Nephron (organoid): ENCODE measurements around the gene NKX6-2.
"Not testable (repeated sequence)": the region's sequence is repeated elsewhere in the genome, so short reads cannot be mapped to it uniquely, and the experiment has no call there.

ENCODE experiments used
- H3K27ac Mint-ChIP-seq, 3 experiments: 2 replicates each; pipeline ENCODE4 v1.8.0; 2020; ENCODE audit warnings: mixed read lengths in 3 of 3, mild to moderate bottlenecking in 2 of 3, moderate library complexity in 1 of 3
- H3K27me3 Mint-ChIP-seq: 2 replicates; pipeline ENCODE4 v1.8.0; 2021; ENCODE audit warnings: low read depth, mild to moderate bottlenecking, moderate library complexity, mixed read lengths
- H3K36me3 Mint-ChIP-seq: 2 replicates; pipeline ENCODE4 v1.8.0; 2020; ENCODE audit warnings: low read depth, mixed read lengths
- H3K4me1 Mint-ChIP-seq: 2 replicates; pipeline ENCODE4 v1.8.0; 2020; ENCODE audit warnings: mixed read lengths
- H3K4me3 Mint-ChIP-seq, 3 experiments: 2 replicates each; pipeline ENCODE4 v1.8.0; 2020; ENCODE audit warnings: mild to moderate bottlenecking in 3 of 3, mixed read lengths in 3 of 3, moderate library complexity in 2 of 3
- H3K9me3 Mint-ChIP-seq: 2 replicates; pipeline ENCODE4 v1.8.0; 2020; ENCODE audit warnings: mixed read lengths
- CTCF ChIP-seq, 3 experiments: fragments of 200-600 bp; sonication (generic); IDR thresholded peaks; one replicate each; pipeline ENCODE4 v1.5.0; 2021; ENCODE audit warnings: antibody characterized with exemption in 3 of 3; ENCODE audit not compliant: unreplicated experiment in 3 of 3

Gene NKX6-2

GRCh38 chr10:132774902-132775863 is 10.8 kb downstream of the NKX6-2 start:
- TF ChIP-seq CTCF (IDR thresholded peaks at IDR 0.05; ENCODE audit: unreplicated experiment in 3 of 3), result no peak
- Mint-ChIP-seq H3K9me3 (no peaks in the 10 kb centered on the region), H3K27me3 (peaks cover 5% of the 10 kb centered on the region), H3K4me3 (no peak overlapping the region), H3K27ac (no peak overlapping the region), H3K36me3 (peaks cover 25% of the 10 kb centered on the region), H3K4me1 (peaks cover 10% of the 10 kb centered on the region)

- H3K9me3 Mint-ChIP-seq, result no peaks in the 10 kb centered on the region
- no peak for TF ChIP-seq CTCF (IDR thresholded peaks at IDR 0.05; ENCODE audit: unreplicated experiment in 3 of 3)
- no peak overlapping the region for H3K4me3 Mint-ChIP-seq
- peaks cover 10% of the 10 kb centered on the region for H3K4me1 Mint-ChIP-seq
- H3K36me3 Mint-ChIP-seq, result peaks cover 26% of the 10 kb centered on the region
- H3K27ac Mint-ChIP-seq, result peak overlapping the region in 2 of 3 experiments; percentile 59 to 71
- H3K27me3 Mint-ChIP-seq, result no peaks in the 10 kb centered on the region
Measured at GRCh38 chr10:132774181-132774901, 11.6 kb downstream of the NKX6-2 start.

GRCh38 chr10:132772816-132773215 is 13.1 kb downstream of the NKX6-2 start:
- Mint-ChIP-seq H3K4me1 (peaks cover 10% of the 10 kb centered on the region), H3K36me3 (peaks cover 41% of the 10 kb centered on the region)
- not testable (repeated sequence) for H3K27ac Mint-ChIP-seq, H3K27me3 Mint-ChIP-seq, H3K4me3 Mint-ChIP-seq, H3K9me3 Mint-ChIP-seq

- H3K27ac Mint-ChIP-seq, result no peak overlapping the region
- peaks cover 5% of the 10 kb centered on the region for H3K9me3 Mint-ChIP-seq
- no peak for TF ChIP-seq CTCF (IDR thresholded peaks at IDR 0.05; ENCODE audit: unreplicated experiment in 3 of 3)
- H3K4me1 Mint-ChIP-seq, result peaks cover 10% of the 10 kb centered on the region
- H3K36me3 Mint-ChIP-seq, result peaks cover 52% of the 10 kb centered on the region
- H3K4me3 Mint-ChIP-seq, result no peak overlapping the region
- no peaks in the 10 kb centered on the region for H3K27me3 Mint-ChIP-seq
Measured at GRCh38 chr10:132770061-132771021, 15.6 kb downstream of the NKX6-2 start.

- no peaks in the 10 kb centered on the region for H3K27me3 Mint-ChIP-seq
- no peak overlapping the region for H3K4me3 Mint-ChIP-seq
- peaks cover 51% of the 10 kb centered on the region for H3K36me3 Mint-ChIP-seq
- H3K4me1 Mint-ChIP-seq, result peaks cover 5% of the 10 kb centered on the region
- H3K9me3 Mint-ChIP-seq, result peaks cover 5% of the 10 kb centered on the region
- TF ChIP-seq CTCF (IDR thresholded peaks at IDR 0.05; ENCODE audit: unreplicated experiment in 3 of 3), result no peak
- H3K27ac Mint-ChIP-seq, result no peak overlapping the region
Measured at GRCh38 chr10:132768346-132769248, 17.4 kb downstream of the NKX6-2 start.
